SK-MEL-5 (cell line): ENCODE data around the gene GEMIN5. TPM values are rescaled to one million over a fixed set of nuclear protein-coding genes. Genes with fewer than 3 reads are reported as not detected.

ENCODE experiments used
- total RNA-seq: library from RNA; depleted of rRNA; stranded (reverse); fragments of >200 nt; shearing (Covaris generic); gene quantifications from 2 replicates; pipeline ENCODE4 v1.2.3, GENCODE V29; 2014; rRNA removed

GEMIN5 gene
- total RNA-seq, 1 experiment from 2014 or later: 20.2 TPM

Other genes with a start within 250 kb of the GEMIN5 start
- 47.6 and 54.5 TPM in 2 replicates for gene LARP1, start 182.8 kb downstream of the GEMIN5 start, total RNA-seq
- 13.7 and 15.2 TPM in 2 replicates for gene FAXDC2, start 87.6 kb downstream of the GEMIN5 start, total RNA-seq
- gene CNOT8, start 79.6 kb downstream of the GEMIN5 start, total RNA-seq: 33.3 and 34.3 TPM in 2 replicates
- 23.8 and 24.7 TPM in 2 replicates for gene MRPL22, start 2.9 kb upstream of the GEMIN5 start, total RNA-seq
- gene KIF4B, start 75.5 kb upstream of the GEMIN5 start, total RNA-seq: not detected in 2 replicates